Measurements from ENCODE around the gene METTL24.
"Not testable (repeated sequence)": the region's sequence is repeated elsewhere in the genome, so short reads cannot be mapped to it uniquely, and the experiment has no call there.

METTL24 gene

DNA sequence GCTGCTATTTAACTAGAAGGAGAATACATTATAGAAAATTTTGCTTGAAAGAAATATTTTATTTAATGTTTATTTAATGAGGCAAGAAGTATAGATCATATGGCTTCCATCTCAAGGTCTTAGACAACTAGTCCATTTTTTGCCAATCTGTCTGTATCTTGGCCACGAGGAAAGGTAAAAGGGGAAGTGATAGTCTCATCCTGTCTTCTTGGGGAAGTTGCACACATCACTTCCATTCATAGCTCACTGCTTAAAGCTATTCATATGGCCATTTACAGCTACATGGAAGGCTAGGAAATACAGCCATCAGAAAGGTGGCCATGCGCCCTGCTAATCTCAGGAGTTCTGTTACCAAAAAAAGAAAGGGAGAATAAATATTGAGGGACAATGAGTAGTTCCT, 50.8 kb downstream of the METTL24 start:
- DNase-seq: no peak

DNA sequence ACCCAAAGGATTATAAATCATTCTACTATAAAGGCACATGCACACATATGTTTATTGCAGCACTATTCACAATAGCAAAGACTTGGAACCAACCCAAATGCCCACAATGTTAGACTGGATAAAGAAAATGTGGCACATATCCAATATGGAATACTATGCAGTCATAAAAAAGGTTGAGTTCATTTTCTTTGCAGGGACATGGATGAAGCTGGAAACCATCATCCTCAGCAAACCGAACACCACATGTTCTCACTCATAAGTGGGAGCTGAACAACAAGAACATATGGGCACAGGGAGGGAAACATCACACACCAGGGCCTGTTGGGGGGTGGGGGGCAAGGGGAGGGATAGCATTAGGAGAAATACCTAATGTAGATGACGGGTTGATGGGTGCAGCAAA, 52.3 kb downstream of the METTL24 start:
- DNase-seq: not testable (repeated sequence)

DNA sequence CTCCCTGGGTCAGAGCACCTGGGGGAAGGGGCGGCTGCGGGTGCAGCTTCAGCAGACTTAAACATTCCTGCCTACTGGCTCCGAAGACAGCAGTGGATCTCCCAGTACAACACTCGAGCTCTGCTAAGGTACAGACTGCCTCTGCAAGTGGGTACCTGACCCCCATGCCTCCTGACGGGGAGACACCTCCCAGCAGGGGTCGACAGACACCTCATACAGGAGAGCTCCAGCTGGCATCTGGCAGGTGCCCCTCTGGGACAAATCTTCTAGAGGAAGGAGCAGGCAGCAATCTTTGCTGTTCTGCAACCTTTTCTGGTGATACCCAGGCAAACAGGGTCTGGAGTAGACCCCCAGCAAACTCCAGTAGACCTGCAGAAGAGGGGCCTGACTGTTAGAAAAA, 54.5 kb downstream of the METTL24 start:
- not testable (repeated sequence) for DNase-seq

- DNase-seq: no peak
These were observed 59.2 kb downstream of the METTL24 start for GRCh38 chr6:110298916-110299315.

DNA sequence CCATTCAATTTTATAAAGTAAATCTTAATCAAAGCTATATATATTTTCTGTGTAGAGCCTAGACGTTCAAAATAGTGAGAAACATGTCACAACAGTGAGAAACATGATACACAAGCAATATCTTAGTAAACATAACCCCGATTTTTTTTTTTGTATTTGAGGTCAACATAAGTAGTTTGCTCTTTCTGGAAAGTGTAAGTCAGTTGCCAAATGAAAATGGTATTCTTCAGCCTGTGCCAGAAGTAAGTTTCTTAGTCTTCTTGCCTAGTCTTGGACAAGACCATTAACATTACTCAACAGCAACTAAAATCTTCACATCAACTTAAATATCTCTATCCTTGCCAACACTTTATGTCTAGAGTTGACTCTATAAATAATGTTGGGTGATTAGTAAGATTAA, 59.7 kb downstream of the METTL24 start:
- DNase-seq: no peak

GRCh38 chr6:110296241-110297025, 61.7 kb downstream of the METTL24 start:
- no peak for DNase-seq

DNA sequence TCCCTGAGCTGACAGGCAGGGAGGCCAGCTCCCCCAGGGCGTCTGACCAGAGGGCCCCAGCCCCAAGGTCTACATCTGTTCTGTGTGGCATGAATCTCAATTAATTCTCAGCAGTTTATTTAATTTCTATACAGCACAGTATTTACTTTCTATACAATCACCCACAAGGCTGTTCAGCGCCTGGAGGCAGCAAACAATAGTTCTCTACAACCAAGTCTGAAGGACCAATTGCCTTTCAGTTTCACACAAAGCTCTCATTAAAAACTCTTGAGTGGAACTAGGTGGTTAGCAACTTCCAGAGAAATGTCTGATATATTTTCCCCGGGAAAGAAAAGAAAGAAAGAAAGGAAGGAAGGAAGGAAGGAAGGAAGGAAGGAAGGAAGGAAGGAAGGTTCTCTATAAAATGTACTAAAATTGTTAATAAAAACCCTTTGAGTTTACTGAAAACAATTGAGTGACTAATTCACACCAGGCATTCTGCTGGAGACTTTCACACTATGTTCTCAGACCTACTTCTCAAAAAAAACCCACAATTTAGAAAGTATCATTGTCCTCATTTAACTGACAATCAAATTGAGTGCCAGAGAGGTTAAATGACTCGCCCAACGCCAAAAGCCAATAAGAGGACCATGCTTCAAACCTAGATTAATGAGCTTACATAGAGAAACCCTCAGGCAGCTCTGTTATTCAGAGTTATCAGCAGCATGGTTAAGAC, 62.5 kb downstream of the METTL24 start:
- DNase-seq: no peak

DNA sequence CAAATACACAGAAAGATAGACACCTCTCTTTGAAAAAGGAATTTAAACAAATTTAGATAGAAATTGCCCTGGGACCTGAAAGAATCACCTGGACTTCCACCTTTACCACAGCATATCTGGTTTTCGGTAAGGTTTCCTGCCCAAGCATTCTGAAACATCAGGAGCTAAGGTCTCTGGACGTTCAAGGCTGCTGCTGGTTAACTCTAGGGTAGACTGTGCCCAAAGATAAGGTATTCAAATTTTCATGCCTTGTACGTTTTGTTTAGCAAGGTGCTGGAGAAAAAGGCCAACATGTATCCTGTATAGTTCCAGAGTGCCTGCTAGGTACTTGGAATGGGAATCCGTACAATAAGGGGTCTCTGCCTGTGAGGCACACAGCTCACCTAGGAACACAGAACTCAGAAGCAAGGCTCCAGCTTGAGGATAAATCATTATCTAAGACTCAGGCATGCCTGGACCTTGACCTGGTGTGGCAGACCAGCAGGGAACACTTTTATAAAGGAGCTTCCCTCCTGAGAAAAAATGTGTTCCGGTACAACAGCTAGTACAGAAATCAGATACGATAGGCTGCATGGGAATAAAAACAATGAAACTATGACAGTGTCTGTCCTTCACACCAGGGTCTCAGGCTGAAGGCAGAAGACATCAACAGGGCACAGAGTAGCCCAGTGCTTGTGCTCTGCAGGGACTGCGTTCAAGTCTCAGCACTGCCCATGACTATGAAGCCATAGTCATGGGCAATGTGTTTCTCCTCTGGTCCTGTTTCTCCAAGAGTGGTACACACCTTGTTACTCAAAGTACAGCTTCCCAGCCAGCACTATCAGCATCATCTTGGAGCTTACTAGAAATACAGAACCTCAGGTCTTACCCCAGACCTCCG, 70.4 kb downstream of the METTL24 start:
- no peak for DNase-seq

DNA sequence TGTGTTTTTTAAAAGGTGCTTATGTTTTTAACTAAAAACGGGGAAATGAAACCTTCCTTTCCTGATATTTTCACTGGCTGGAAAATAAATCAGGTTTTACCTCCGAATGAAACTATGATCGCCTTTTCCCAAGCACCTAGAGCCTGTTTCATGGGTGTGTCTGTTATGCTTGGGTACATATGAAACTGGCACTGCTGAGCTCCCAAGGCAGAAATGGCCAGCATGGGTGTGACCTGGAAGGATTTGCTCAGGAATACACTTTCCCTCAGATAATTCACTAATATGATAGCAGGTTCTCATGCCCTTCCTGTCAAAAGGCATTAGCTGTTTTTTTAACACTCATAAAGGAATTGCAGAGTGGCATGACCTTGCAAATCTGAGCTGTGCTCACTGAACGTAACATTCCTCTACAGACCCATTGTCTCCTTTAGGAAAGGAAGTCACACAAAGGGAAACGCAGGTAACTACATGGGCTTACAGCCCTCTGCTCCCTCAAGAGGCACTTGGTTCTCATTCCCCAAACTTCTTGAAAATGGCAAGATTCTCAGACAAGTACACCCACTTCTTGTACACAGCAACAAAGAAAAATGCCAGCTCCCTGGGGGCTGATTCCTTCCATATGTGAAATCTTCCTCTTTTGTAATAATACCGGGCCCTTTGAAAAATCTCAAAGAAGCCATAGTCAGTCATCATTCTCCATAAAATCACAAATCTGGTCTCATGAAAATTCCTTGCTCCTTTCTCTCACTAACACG, 72.7 kb downstream of the METTL24 start:
- no peak for DNase-seq

- no peak for DNase-seq
These were observed 73.3 kb downstream of the METTL24 start for GRCh38 chr6:110284855-110285254.

DNA sequence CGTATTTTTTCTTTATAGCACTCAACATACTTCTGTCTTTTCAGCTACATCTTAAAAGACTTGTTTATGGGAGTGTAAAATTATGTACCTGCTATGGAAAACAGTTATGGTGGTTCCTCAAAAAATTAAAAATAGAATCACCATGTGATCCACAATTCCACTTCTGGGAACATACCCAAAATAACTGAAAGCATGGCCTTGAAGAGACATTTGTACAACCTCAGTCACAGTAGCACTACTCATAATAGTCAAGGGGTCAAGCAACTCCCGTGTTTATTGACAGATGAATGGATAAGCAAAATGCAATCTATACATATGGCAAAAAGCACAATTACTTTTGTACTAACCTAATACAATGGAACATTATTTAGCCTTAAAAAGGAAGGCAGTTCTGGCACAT, 74.5 kb downstream of the METTL24 start:
- no peak for DNase-seq

- no peak for DNase-seq
These were observed 75.7 kb downstream of the METTL24 start for GRCh38 chr6:110282412-110282811.

DNA sequence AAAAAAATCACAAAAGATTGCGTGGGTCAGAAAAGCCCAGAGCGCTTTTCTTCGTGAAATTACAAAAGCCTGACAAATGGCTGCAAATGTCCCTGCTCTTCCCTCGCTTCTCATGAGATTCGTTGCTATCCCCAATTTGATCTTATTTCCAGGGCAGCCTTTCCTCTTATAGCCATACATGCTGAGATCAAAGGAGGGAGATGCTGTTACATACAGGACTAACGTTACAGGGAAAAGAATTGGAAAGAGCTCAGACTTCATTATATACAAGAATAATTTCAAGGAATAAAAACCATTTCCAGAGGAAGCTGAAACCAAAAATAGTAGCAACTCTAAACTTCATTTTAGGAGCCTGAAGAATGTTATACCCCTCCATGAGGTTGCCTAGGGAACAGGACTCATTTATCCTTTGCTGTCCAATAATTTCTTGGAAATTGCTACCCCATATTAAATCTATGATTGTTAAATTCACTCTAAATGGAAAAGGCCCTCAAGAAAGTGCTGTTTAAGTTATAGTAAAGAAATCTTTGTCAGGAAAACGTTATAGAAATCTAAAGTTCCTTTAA, 81.0 kb downstream of the METTL24 start:
- DNase-seq: no peak

- DNase-seq: not testable (repeated sequence)
These were observed 85.4 kb downstream of the METTL24 start for GRCh38 chr6:110272781-110273180.

- no peak for DNase-seq
These were observed 86.5 kb downstream of the METTL24 start for GRCh38 chr6:110271732-110272022.

DNA sequence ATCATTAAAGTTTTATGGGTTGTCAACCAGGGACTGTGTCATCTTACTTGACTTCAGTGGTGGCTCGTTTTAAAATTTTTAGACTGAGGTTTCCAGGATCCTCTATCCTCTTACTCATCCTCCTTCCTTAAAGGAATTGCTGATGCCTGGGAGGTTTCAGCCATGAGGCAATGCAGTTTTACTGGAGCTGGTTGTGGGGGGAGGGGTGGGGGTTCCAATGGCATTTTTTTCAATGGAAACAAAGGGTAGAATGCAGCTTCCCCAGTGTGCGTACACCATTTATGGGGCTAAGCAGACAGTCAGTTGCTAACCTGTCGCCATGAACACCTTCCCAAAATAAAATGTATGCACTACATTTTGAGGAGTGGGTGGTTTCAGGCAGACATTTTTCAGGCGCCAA, 88.0 kb downstream of the METTL24 start:
- no peak for DNase-seq

DNA sequence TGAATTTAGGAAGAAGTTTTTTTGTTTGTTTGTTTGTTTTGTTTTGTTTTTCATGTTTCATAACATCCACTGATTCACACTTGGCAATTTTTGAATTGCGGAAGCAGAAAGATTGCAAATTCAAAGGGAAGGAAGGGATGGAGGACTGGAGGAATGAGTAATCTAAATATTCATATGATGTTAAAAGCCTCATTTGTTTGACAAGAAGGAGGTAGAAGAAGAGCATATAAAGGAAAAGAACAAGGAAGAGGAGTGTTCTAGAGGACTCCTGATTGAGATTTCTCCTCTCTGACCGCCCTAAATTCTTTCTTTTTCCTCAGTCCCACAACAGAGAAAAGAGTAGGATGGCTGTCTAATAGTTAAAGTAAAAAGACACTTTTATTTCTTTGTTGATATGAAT, 88.5 kb downstream of the METTL24 start:
- DNase-seq: no peak

- no peak for DNase-seq
These were observed 91.2 kb downstream of the METTL24 start for GRCh38 chr6:110266996-110267395.

GRCh38 chr6:110265273-110265672, 92.9 kb downstream of the METTL24 start:
- DNase-seq: no peak

DNA sequence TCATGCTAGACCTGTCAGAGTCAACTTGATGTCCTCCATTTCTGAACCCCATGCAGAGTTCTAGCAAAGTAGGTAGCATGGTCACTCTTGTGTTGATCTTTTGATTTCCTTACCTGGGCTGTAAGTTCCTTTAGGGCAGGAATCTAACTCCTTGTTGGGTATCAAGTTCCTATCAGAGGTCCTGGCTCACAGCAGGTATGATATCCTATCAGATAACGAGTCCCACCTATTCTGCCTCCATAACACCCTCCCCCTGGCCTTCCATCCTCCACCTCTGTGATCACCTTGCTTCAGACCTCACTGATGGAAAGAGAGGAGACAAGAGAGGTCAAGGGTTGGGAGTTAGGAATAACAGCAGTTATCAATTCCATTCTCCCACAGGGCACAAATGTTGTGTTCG, 101.8 kb downstream of the METTL24 start:
- no peak for DNase-seq

DNA sequence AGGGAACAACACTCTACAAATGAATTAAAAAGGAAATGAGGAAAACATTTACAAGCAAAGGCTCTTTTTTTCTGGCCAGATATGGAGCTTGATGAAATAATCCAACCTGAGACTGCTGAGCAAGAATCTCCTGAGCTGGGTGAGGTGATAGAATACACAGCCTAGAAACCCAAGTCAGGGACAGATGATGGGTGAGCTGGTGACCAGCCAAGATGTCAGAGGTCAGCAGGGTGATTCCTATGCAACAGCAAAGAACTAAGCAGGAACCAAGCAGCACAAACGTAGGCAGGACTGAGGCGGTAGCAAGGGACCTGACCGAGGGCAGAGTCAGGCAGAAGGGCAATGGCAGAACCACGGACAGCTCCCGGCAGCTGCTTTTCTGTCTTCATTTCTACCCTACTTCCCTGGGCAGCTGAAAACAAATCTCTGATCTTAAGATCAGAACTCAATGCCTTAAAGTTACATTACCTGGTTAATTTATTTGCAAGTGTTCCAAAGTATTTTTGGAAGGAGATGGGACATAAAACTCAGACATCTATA, 102.9 kb downstream of the METTL24 start:
- no peak for DNase-seq

DNA sequence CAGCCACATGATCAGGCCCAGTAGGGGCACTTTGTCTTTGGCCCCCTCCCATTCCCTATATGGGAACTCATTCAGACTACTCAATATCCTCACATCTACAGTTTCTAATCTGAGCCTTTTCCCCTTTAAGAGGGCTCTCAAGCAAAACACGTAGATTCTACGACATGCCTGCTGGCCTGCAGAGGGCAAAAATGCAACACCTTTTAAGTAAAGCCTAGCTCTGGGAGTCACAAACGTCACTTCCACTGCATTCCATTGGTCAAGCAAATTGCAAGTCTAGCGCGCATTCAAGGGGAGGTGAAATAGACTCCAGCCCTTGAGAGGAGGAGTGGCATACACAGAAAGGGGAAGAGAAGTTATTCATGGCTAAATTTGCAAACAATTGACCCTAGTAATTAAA, 107.3 kb downstream of the METTL24 start:
- no peak for DNase-seq

Data from NCI-H2171 (cell line).